Brain microvascular endothelial cell (primary cell): Measurements from ENCODE around the gene NFYA.

ENCODE experiments used
- DNase-seq: peaks from one replicate; pipeline ENCODE4 v3.0.0-alpha.2; 2020
- H3K27ac ChIP-seq: fragments of 250-450 bp; sonication (Bioruptor Pico); 2 replicates; pipeline ENCODE4 v1.5.1; 2020; ENCODE audit warnings: mild to moderate bottlenecking, moderate library complexity
- H3K27me3 ChIP-seq: fragments of 250-450 bp; sonication (Bioruptor Pico); replicated peaks from 2 replicates; pipeline ENCODE4 v1.5.1; 2020; ENCODE audit warnings: mild to moderate bottlenecking
- H3K36me3 ChIP-seq: fragments of 250-450 bp; sonication (Bioruptor Pico); replicated peaks from 2 replicates; pipeline ENCODE4 v1.5.1; 2020; ENCODE audit warnings: mild to moderate bottlenecking
- H3K4me3 ChIP-seq: 2 replicates; pipeline ENCODE4 v1.5.1; 2011; ENCODE audit warnings: low read depth, mild to moderate bottlenecking, control low read depth, low read length, moderate library complexity
- in situ Hi-C: cut with HindIII; loops from 2 replicates; pipeline ENCODE4 v1.10.0; 2017; ENCODE audit warnings: low sequenced_read_pairs, low pct_ligation_motif_present
- TF ChIP-seq, protein P1 (sequence below): IDR thresholded peaks from 2 replicates; pipeline ENCODE4 v1.5.1; 2011; ENCODE audit warnings: low read depth, mild to moderate bottlenecking, moderate library complexity, low read length, control low read depth, inconsistent platforms; ENCODE audit errors: missing control alignments

Gene NFYA

DNA sequence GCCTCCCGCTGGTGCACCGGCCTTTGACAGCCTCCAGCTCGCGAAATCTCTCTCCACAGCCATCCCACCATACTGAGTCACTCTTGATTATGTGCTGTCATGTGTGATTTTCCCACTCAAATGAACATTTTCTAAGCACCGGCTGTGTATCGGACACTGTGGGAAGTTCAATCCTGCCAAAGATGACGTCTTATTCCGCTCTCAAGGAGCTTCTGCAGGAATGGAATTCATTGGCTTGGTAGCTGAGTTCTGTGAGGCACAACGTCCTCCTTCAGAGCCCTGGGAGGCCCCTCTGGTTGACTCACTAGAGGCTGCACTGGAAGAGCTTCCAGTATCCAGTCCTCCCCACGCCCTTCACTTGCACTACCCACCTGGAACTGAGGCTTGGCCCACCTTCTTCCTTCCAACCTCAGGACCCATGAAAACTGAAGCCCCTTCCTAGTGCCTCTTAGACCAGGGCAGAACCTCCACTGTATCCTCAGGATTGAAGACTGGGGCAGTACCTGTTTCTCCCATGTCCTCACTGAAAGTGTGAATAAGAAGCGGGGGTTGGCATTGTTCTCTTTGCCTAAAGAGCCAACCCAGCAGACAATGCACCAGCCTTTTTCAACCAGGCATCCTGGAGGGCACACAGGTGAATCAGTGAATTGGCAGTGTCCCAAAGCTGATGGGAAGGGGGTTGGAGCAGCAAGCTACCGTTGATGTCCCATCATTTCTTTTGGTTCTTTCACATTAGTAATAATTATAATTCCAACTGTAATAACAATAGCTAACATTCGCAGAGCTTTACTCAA lies 35.5 kb upstream of the NFYA start:
- DNase-seq: no peak
- Histone ChIP-seq H3K27ac (no peak overlapping the region), H3K4me3 (no peak overlapping the region), H3K36me3 (no peaks in the 10 kb centered on the region), H3K27me3 (no peaks in the 10 kb centered on the region)
- in situ Hi-C loops: no loop called here
- TF ChIP-seq, protein P1, sequence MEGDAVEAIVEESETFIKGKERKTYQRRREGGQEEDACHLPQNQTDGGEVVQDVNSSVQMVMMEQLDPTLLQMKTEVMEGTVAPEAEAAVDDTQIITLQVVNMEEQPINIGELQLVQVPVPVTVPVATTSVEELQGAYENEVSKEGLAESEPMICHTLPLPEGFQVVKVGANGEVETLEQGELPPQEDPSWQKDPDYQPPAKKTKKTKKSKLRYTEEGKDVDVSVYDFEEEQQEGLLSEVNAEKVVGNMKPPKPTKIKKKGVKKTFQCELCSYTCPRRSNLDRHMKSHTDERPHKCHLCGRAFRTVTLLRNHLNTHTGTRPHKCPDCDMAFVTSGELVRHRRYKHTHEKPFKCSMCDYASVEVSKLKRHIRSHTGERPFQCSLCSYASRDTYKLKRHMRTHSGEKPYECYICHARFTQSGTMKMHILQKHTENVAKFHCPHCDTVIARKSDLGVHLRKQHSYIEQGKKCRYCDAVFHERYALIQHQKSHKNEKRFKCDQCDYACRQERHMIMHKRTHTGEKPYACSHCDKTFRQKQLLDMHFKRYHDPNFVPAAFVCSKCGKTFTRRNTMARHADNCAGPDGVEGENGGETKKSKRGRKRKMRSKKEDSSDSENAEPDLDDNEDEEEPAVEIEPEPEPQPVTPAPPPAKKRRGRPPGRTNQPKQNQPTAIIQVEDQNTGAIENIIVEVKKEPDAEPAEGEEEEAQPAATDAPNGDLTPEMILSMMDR: no peak

DNA sequence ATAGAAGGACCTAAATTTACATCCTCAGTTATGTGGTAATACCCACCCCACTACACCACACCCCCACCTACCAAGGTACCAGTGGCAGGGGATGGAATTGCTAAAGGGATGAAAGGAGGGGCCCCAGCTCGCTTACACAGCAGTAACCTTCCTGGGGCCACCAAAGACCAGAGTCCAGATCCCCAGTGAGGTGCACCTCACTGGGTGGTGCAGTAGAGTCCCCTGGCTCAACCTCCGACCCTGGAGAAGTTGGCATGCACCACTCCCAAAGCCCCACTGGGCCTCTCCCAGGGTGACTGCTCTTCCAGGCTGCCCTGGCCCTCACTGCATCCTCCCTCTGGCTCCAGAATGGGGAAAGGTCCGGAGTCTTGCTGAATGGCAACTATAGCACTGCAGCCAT lies 34.6 kb upstream of the NFYA start:
- no peaks in the 10 kb centered on the region for H3K36me3 ChIP-seq
- no peaks in the 10 kb centered on the region for H3K27me3 ChIP-seq
- TF ChIP-seq, protein P1: no peak
- no peak for DNase-seq
- in situ Hi-C loops: no loop called here
- H3K4me3 ChIP-seq: no peak overlapping the region
- no peak overlapping the region for H3K27ac ChIP-seq

DNA sequence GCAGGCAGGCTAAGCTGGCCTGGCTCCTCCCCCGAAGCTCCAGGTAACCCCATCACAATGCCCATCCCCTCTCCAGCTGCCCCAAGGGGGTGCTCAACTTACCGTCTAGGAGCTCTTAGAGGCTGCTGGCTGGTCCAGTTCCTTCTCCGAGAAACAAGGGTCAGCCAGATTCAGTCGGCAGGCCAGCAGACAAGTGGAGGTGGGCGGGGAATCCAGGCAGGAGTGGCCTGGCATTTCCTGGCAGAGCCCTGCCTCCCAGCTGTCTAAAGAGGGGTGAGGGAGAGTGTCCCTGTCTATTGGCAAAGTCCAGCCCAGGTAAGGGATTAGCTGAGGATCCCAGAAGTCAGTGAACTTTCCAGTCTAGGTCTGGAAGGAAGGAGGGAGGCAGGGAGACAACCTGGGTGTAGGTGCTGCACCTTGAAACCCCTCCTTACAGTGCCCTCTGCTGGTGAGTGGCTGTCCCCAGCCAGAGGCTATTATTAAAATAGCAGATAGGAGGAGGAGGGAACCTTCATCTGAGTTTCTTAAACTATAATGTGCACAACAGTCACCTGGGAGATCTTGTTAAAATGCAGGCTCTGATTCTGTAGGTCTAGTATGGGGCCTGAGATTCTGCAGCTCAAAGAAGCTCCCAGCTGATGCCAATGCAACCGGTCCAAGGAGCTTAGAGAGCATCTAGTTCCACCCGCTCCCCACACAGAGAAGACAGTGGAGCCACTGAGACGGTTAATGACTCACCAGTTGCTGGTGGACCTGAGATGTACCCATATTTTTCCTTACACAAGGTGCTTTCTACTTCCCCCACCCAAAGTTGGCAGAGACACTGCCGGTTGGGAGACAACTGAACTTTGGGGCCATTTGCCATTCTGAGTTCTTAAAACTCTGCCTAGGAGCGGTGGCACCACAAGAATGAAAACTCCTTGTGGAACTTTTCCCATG lies 33.4 kb upstream of the NFYA start, which contains the start of gene UNC5CL:
TSS of gene UNC5CL (minus strand) at position 162 of the 939 bp plus-strand sequence. CDS start 4,147 bp downstream, outside the sequence.
- in situ Hi-C loops: no loop called here
- peak; percentile 20 for DNase-seq
- TF ChIP-seq, protein P1: peak; percentile 86
- H3K36me3 ChIP-seq: no peaks in the 10 kb centered on the region
- no peak within 1 kb of the TSS for H3K4me3 ChIP-seq
- H3K27me3 ChIP-seq: no peaks in the 10 kb centered on the region
- H3K27ac ChIP-seq: no peak within 1 kb of the TSS

DNA sequence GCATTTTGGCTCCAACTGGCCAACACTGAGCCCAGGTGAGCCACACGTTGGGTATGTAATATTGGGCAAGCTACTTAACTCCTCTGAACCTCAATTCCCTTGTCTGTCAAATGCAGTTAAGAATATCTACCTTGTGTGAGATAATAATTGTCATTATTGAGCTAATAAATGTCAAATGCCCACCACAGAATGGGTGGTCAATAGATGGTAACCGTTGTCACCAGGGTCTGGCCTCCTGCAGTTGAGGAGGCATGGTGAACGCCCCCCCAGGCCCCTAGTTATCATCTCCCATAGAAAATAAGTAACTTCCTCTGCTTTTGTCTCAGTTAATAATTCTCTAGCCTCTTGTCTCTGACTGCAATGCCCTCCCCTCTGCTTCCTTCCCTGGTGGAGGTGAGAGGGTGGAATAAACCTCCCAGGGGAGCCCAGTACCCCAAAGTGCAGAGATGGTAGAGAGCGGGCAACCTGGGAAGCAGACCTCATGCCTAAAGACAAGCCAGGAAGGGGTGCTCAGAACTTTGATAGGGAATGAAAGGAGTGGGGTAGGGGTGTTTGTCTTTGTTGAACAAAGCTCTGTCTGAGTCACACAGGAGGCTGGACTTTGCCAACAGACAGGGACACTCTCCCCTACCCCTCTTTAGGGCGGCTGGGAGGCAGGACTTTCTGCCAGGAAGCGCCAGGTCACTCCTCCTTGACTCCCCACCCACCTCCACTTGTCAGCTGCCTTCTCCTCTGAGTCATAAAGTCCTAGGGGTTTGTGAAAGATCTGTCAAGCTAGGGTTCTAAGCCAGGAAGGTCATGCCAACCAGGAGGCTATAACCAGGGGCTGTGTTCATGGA lies 32.5 kb upstream of the NFYA start:
- in situ Hi-C loops: no loop called here
- Histone ChIP-seq H3K36me3 (no peaks in the 10 kb centered on the region), H3K27ac (no peak overlapping the region), H3K4me3 (no peak overlapping the region), H3K27me3 (no peaks in the 10 kb centered on the region)
- no peak for DNase-seq
- TF ChIP-seq, protein P1: no peak

DNA sequence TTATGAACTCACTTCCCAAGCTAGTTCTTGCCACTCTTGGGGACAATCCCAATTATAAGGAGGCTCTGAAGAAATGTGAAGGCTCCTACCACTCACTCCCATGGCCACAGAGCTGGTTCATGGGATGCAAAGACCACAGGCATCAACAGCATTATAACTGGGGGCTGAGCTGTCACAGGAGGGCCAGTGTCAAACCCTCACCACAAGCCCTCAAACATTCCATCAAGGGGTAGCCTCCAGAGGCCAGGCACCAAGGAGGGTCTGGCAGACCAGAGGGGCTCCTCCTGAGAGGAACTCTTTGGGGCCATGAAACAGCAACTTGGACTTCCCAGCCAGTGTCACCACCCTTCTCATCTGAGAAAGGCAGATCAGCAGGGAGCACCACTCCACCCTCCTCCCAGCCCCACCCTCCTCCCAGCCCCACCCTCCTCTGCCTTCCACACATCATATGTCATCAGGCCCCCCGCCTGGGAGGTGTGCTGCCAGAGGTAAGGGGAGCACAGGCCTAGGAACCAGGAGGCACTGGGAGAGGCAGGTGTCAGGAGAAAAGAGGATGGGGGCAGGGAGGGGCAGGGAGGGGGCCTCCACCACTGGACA lies 31.7 kb upstream of the NFYA start:
- Histone ChIP-seq H3K36me3 (no peaks in the 10 kb centered on the region), H3K27ac (no peak overlapping the region), H3K4me3 (no peak overlapping the region), H3K27me3 (no peaks in the 10 kb centered on the region)
- no peak for DNase-seq
- in situ Hi-C loops: no loop called here
- TF ChIP-seq, protein P1: no peak
